ENCODE measurements around the gene TCOF1. TPM values are rescaled to one million over a fixed set of nuclear protein-coding genes. Genes with fewer than 3 reads are reported as not detected.
A peak's percentile ranks its signal among the peaks of the same experiment; 100 is the strongest.

TCOF1 gene
- total RNA-seq, 1 experiment from 2014 or later, result 109 TPM

- Histone ChIP-seq H3K9me3 (ENCODE audit: low read depth, low read length, poor library complexity, severe bottlenecking) (no peaks in the 10 kb centered on the region), H3K27ac (ENCODE audit: low read depth, low read length, poor library complexity, severe bottlenecking) (peak overlapping the region; percentile 96), H3K36me3 (ENCODE audit: insufficient read depth, low read length, poor library complexity, severe bottlenecking) (peaks cover 63% of the 10 kb centered on the region), H3K4me1 (ENCODE audit: insufficient read depth, low read length, poor library complexity, severe bottlenecking) (peaks cover 19% of the 10 kb centered on the region), H3K27me3 (replicated peaks; ENCODE audit: insufficient read depth, low read depth, low read length, poor library complexity) (no peaks in the 10 kb centered on the region), H3K4me3 (ENCODE audit: low read depth, low read length, poor library complexity, severe bottlenecking) (peak overlapping the region; percentile 75)
- intact Hi-C loops (cut with micrococcal nuclease; ENCODE audit: unreplicated experiment), result no loop called here
- TF ChIP-seq, protein P1, sequence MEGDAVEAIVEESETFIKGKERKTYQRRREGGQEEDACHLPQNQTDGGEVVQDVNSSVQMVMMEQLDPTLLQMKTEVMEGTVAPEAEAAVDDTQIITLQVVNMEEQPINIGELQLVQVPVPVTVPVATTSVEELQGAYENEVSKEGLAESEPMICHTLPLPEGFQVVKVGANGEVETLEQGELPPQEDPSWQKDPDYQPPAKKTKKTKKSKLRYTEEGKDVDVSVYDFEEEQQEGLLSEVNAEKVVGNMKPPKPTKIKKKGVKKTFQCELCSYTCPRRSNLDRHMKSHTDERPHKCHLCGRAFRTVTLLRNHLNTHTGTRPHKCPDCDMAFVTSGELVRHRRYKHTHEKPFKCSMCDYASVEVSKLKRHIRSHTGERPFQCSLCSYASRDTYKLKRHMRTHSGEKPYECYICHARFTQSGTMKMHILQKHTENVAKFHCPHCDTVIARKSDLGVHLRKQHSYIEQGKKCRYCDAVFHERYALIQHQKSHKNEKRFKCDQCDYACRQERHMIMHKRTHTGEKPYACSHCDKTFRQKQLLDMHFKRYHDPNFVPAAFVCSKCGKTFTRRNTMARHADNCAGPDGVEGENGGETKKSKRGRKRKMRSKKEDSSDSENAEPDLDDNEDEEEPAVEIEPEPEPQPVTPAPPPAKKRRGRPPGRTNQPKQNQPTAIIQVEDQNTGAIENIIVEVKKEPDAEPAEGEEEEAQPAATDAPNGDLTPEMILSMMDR (conservative IDR thresholded peaks at IDR 0.05; ENCODE audit: low read depth, low read length), result no peak
- no peak for TF ChIP-seq EZH2 (IDR thresholded peaks at IDR 0.05; ENCODE audit: borderline replicate concordance, low read depth, low read length, poor library complexity, severe bottlenecking)
- CTCF ChIA-PET, result no interaction called here
- DNase-seq (ENCODE audit: low spot score), result no peak
- no TSS peak for BruUV-seq (replicated peaks)
- POLR2A ChIA-PET (ENCODE audit: low non-redundant PET), result no interaction called here
Observed at GRCh38 chr5:150447188-150447587, 89.7 kb downstream of the TCOF1 start.

DNA sequence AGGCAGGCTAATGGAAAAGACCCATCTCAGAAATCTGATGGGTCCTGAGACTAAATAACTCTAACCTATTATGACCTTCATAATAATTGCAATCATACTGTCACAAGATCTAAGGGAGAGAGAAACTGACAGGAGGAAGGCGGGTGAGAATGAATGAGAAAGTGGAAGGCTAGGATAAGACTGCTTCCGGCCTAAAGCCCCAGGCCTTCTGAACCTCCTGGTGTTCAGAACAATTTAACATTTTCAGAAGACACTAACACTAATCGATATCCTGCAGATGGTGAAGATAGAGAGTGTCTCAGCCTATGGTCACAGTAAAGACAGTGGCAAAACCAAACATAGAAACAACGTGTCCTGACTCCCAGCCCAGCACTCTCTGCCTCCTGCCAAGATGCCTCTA, 90.8 kb downstream of the TCOF1 start:
- Histone ChIP-seq H3K4me1 (ENCODE audit: insufficient read depth, low read length, poor library complexity, severe bottlenecking) (peaks cover 19% of the 10 kb centered on the region), H3K27me3 (replicated peaks; ENCODE audit: insufficient read depth, low read depth, low read length, poor library complexity) (no peaks in the 10 kb centered on the region), H3K27ac (ENCODE audit: low read depth, low read length, poor library complexity, severe bottlenecking) (peak overlapping the region; percentile 96), H3K9me3 (ENCODE audit: low read depth, low read length, poor library complexity, severe bottlenecking) (no peaks in the 10 kb centered on the region), H3K36me3 (ENCODE audit: insufficient read depth, low read length, poor library complexity, severe bottlenecking) (peaks cover 56% of the 10 kb centered on the region), H3K4me3 (ENCODE audit: low read depth, low read length, poor library complexity, severe bottlenecking) (peak overlapping the region; percentile 75)
- TF ChIP-seq EZH2 (IDR thresholded peaks at IDR 0.05; ENCODE audit: borderline replicate concordance, low read depth, low read length, poor library complexity, severe bottlenecking), result no peak
- intact Hi-C loops (cut with micrococcal nuclease; ENCODE audit: unreplicated experiment), result no loop called here
- ChIA-PET CTCF (no interaction called here), POLR2A (ENCODE audit: low non-redundant PET) (no interaction called here)
- no peak for DNase-seq (ENCODE audit: low spot score)
- no TSS peak for BruUV-seq (replicated peaks)

GRCh38 chr5:150448952-150449516, 91.5 kb downstream of the TCOF1 start:
- BruUV-seq (replicated peaks), result TSS peak; percentile 78
- peak overlapping the region; percentile 96 for H3K27ac ChIP-seq (ENCODE audit: low read depth, low read length, poor library complexity, severe bottlenecking)
- H3K4me3 ChIP-seq (ENCODE audit: low read depth, low read length, poor library complexity, severe bottlenecking), result peak overlapping the region; percentile 75
- ChIA-PET CTCF (interaction anchor here (1.1 kb wide), 1 partner anchor 13 kb away, joined by 4 read pairs; no protein-coding TSS in a partner anchor), POLR2A (ENCODE audit: low non-redundant PET) (no interaction called here)
- H3K36me3 ChIP-seq (ENCODE audit: insufficient read depth, low read length, poor library complexity, severe bottlenecking), result peaks cover 49% of the 10 kb centered on the region
- intact Hi-C loops (cut with micrococcal nuclease; ENCODE audit: unreplicated experiment), result no loop called here
- TF ChIP-seq, protein P1 (conservative IDR thresholded peaks at IDR 0.05; ENCODE audit: low read depth, low read length), result no peak
- no peak for TF ChIP-seq EZH2 (IDR thresholded peaks at IDR 0.05; ENCODE audit: borderline replicate concordance, low read depth, low read length, poor library complexity, severe bottlenecking)
- no peaks in the 10 kb centered on the region for H3K27me3 ChIP-seq (replicated peaks; ENCODE audit: insufficient read depth, low read depth, low read length, poor library complexity)
- no peak for DNase-seq (ENCODE audit: low spot score)
- no peaks in the 10 kb centered on the region for H3K9me3 ChIP-seq (ENCODE audit: low read depth, low read length, poor library complexity, severe bottlenecking)
- H3K4me1 ChIP-seq (ENCODE audit: insufficient read depth, low read length, poor library complexity, severe bottlenecking), result peaks cover 19% of the 10 kb centered on the region

Other genes with a start within 250 kb of the TCOF1 start
- 25.9 and 58.3 TPM in 2 replicates for gene PDGFRB, start 201.9 kb upstream of the TCOF1 start, total RNA-seq (2021)
- not detected in 2 replicates for gene CDX1, start 190.9 kb upstream of the TCOF1 start, total RNA-seq (2021)
- not detected in 2 replicates for gene SLC6A7, start 167.6 kb upstream of the TCOF1 start, total RNA-seq (2021)
- gene CAMK2A, start 67.9 kb upstream of the TCOF1 start, total RNA-seq (2021), result not detected in 2 replicates
- 0.15 and 0.30 TPM in 2 replicates for gene ARSI, start 54.8 kb upstream of the TCOF1 start, total RNA-seq (2021)
- not detected in 2 replicates for gene CD74, start 55.2 kb downstream of the TCOF1 start, total RNA-seq (2021)
- gene RPS14, start 92.0 kb downstream of the TCOF1 start, total RNA-seq (2021), result 1,789 and 1,909 TPM in 2 replicates
- 44.0 and 46.7 TPM in 2 replicates for gene NDST1, start 150.4 kb downstream of the TCOF1 start, total RNA-seq (2021)